HUES48 (cell line): ENCODE results near the gene GZMM.

Source experiments
- H3K27ac ChIP-seq: one replicate; pipeline ENCODE4 v1.7.0; 2013; ENCODE audit warnings: low read depth, low read length, inconsistent platforms
- H3K27me3 ChIP-seq: 2 replicates; pipeline ENCODE4 v1.6.1; 2013; ENCODE audit warnings: mild to moderate bottlenecking, low read length; ENCODE audit not compliant: control insufficient read depth, insufficient read depth
- H3K36me3 ChIP-seq: 2 replicates; pipeline ENCODE4 v1.6.1; 2013; ENCODE audit warnings: low read length; ENCODE audit not compliant: control insufficient read depth, insufficient read depth
- H3K4me1 ChIP-seq: 2 replicates; pipeline ENCODE4 v1.6.1; 2013; ENCODE audit warnings: mild to moderate bottlenecking, low read length; ENCODE audit not compliant: control insufficient read depth, insufficient read depth
- H3K4me3 ChIP-seq: 2 replicates; pipeline ENCODE4 v1.5.1; 2013; ENCODE audit warnings: mild to moderate bottlenecking, low read depth, low read length
- H3K9ac ChIP-seq: 2 replicates; pipeline ENCODE4 v1.6.1; 2013; ENCODE audit warnings: mild to moderate bottlenecking, low read depth, low read length, moderate library complexity
- H3K9me3 ChIP-seq: 2 replicates; pipeline ENCODE4 v1.6.1; 2013; ENCODE audit warnings: low read length; ENCODE audit not compliant: control insufficient read depth, insufficient read depth

Gene GZMM

GRCh38 chr19:595326-596262 lies 51.7 kb downstream of the GZMM start:
- no peak overlapping the region for H3K27ac ChIP-seq
- no peak overlapping the region for H3K4me3 ChIP-seq
- H3K27me3 ChIP-seq, result peaks cover 12% of the 10 kb centered on the region
- H3K4me1 ChIP-seq, result no peaks in the 10 kb centered on the region
- no peaks in the 10 kb centered on the region for H3K36me3 ChIP-seq
- no peak overlapping the region for H3K9ac ChIP-seq
- no peaks in the 10 kb centered on the region for H3K9me3 ChIP-seq

GRCh38 chr19:596263-596655 lies 52.4 kb downstream of the GZMM start:
- Histone ChIP-seq H3K9ac (no peak overlapping the region), H3K27me3 (peaks cover 6% of the 10 kb centered on the region), H3K9me3 (no peaks in the 10 kb centered on the region), H3K27ac (no peak overlapping the region), H3K36me3 (no peaks in the 10 kb centered on the region), H3K4me3 (no peak overlapping the region), H3K4me1 (no peaks in the 10 kb centered on the region)

GRCh38 chr19:597406-598315 lies 53.8 kb downstream of the GZMM start:
- Histone ChIP-seq H3K9ac (no peak overlapping the region), H3K27me3 (no peaks in the 10 kb centered on the region), H3K36me3 (no peaks in the 10 kb centered on the region), H3K9me3 (no peaks in the 10 kb centered on the region; the same call in 1 of the 2 replicates), H3K4me1 (no peaks in the 10 kb centered on the region), H3K4me3 (no peak overlapping the region), H3K27ac (no peak overlapping the region)
